Omental fat pad (tissue), 4 donors: ENCODE results near the gene TEX35. TPM values are rescaled to one million over a fixed set of nuclear protein-coding genes. Genes with fewer than 3 reads are reported as not detected.
A peak's percentile ranks its signal among the peaks of the same experiment; 100 is the strongest.
"Not testable (repeated sequence)": the region's sequence is repeated elsewhere in the genome, so short reads cannot be mapped to it uniquely, and the experiment has no call there.

Source experiments
- ATAC-seq: fragments of 150-250 bp; one replicate; pipeline ENCODE4 v1.9.1; 2016; ENCODE audit warnings: mild to moderate bottlenecking, moderate library complexity; ENCODE audit not compliant: low FRiP score
- DNase-seq: peaks from one replicate; pipeline ENCODE4 v3.0.0-alpha.2; 2019; ENCODE audit warnings: low spot score
- CTCF ChIP-seq, 3 donors: fragments of 450-650 bp; IDR thresholded peaks; one replicate each; pipeline ENCODE4 v1.5.1; 2016 to 2017; ENCODE audit warnings: antibody characterized with exemption in 3 of 3, mild to moderate bottlenecking in 3 of 3, moderate library complexity in 2 of 3
- total RNA-seq, 4 donors: library from RNA; depleted of rRNA; stranded (reverse); fragments of >200 nt; gene quantifications; one replicate each; pipeline ENCODE4 v1.1.0, GENCODE V29; 2016

The TEX35 gene
- total RNA-seq, 4 donors from 2014 or later = not detected

- ATAC-seq (no peak), DNase-seq (no peak)
- no peak for TF ChIP-seq CTCF (IDR thresholded peaks at IDR 0.05)
These were observed 13.8 kb upstream of the TEX35 start for GRCh38 chr1:178498896-178499675.

GRCh38 chr1:178500091-178500770 is 12.7 kb upstream of the TEX35 start:
- TF ChIP-seq CTCF (IDR thresholded peaks at IDR 0.05) = no peak
- DNase-seq (no peak), ATAC-seq (no peak)

GRCh38 chr1:178500936-178501554 is 11.9 kb upstream of the TEX35 start:
- no peak for DNase-seq
- no peak for ATAC-seq
- TF ChIP-seq CTCF (IDR thresholded peaks at IDR 0.05) = no peak

GRCh38 chr1:178501705-178502329 is 11.1 kb upstream of the TEX35 start:
- DNase-seq = peak; percentile 60
- peak in 1 of 3 donors; percentile 17 for TF ChIP-seq CTCF (IDR thresholded peaks at IDR 0.05)
- no peak for ATAC-seq

- ATAC-seq = no peak
- no peak for TF ChIP-seq CTCF (IDR thresholded peaks at IDR 0.05)
- DNase-seq = no peak
These were observed 10.6 kb upstream of the TEX35 start for GRCh38 chr1:178502330-178502714.

- ATAC-seq (no peak), DNase-seq (no peak)
- no peak for TF ChIP-seq CTCF (IDR thresholded peaks at IDR 0.05)
These were observed 10.1 kb upstream of the TEX35 start for GRCh38 chr1:178502856-178503255.

- not testable (repeated sequence) for ATAC-seq, DNase-seq
These were observed 9.6 kb upstream of the TEX35 start for GRCh38 chr1:178503316-178503715.
